ENCODE results near the gene EP300. TPM values are rescaled to one million over a fixed set of nuclear protein-coding genes. Genes with fewer than 3 reads are reported as not detected.
"Not testable (repeated sequence)": the region's sequence is repeated elsewhere in the genome, so short reads cannot be mapped to it uniquely, and the experiment has no call there.

EP300 gene
- 131 and 159 TPM in 2 replicates for total RNA-seq

GRCh38 chr22:41092023-41092817, at the start of gene EP300:
EP300 (plus strand) TSS chr22:41092592; CDS start chr22:41093005, 413 bp downstream.
- ChIA-PET CTCF (interaction anchor here (1.1 to 4.5 kb wide), 4 partner anchors 23 to 170 kb away, joined by 3 to 25 read pairs (median 6); partner anchors contain the start of gene RBX1), POLR2A (interaction anchor here (0.6 to 10.4 kb wide), 28 partner anchors 13 to 290 kb away, joined by 3 to 245 read pairs (median 6); partner anchors contain the start of genes RANGAP1, RBX1, ST13 and TEF)
- no peaks in the 10 kb centered on the region for H3K27me3 Mint-ChIP-seq
- peak within 1 kb of the TSS; percentile 98 for H3K4me3 Mint-ChIP-seq
- intact Hi-C loops (cut with micrococcal nuclease) = loop anchor here (2.0 to 10.0 kb wide), 4 partner anchors 15 to 353 kb away; partner anchors contain the start of genes TEF, TOB2 and ZC3H7B
- H3K4me1 Mint-ChIP-seq = peaks cover 42% of the 10 kb centered on the region
- peaks cover 25% of the 10 kb centered on the region for H3K36me3 Mint-ChIP-seq (ENCODE audit: low read depth)
- no peak for TF ChIP-seq CTCF (IDR thresholded peaks at IDR 0.05)
- H3K9me3 Mint-ChIP-seq = no peaks in the 10 kb centered on the region
- ATAC-seq (ENCODE audit: low read depth) (peak; percentile 47), DNase-seq (peak; percentile 79)
- peak within 1 kb of the TSS; percentile 99 for H3K27ac Mint-ChIP-seq

GRCh38 chr22:41043722-41044121, 48.7 kb upstream of the EP300 start:
- intact Hi-C loops (cut with micrococcal nuclease) = no loop called here
- Mint-ChIP-seq H3K9me3 (no peaks in the 10 kb centered on the region), H3K27me3 (no peaks in the 10 kb centered on the region), H3K4me1 (no peaks in the 10 kb centered on the region), H3K36me3 (ENCODE audit: low read depth) (no peaks in the 10 kb centered on the region), H3K4me3 (no peak overlapping the region), H3K27ac (no peak overlapping the region)
- no peak for TF ChIP-seq CTCF (IDR thresholded peaks at IDR 0.05)
- ChIA-PET CTCF (no interaction called here), POLR2A (interaction anchor here (1.1 kb wide), 1 partner anchor 21 kb away, joined by 9 read pairs; no protein-coding TSS in a partner anchor)
- no peak for ATAC-seq (ENCODE audit: low read depth)
- DNase-seq = no peak

GRCh38 chr22:41045575-41045974, 46.8 kb upstream of the EP300 start:
- ATAC-seq (ENCODE audit: low read depth); intact Hi-C loops (cut with micrococcal nuclease); H3K27ac Mint-ChIP-seq; H3K9me3 Mint-ChIP-seq; POLR2A ChIA-PET; H3K4me1 Mint-ChIP-seq; H3K36me3 Mint-ChIP-seq (ENCODE audit: low read depth); H3K4me3 Mint-ChIP-seq; H3K27me3 Mint-ChIP-seq; DNase-seq: not testable (repeated sequence)
- CTCF ChIA-PET = interaction anchor here (1.7 kb wide), 1 partner anchor 123 kb away, joined by 5 read pairs; no protein-coding TSS in a partner anchor

GRCh38 chr22:41047801-41048211, 44.6 kb upstream of the EP300 start:
- POLR2A ChIA-PET = interaction anchor here (1.5 kb wide), 1 partner anchor 26 kb away, joined by 4 read pairs; no protein-coding TSS in a partner anchor
- no peak for DNase-seq
- H3K4me1 Mint-ChIP-seq = no peaks in the 10 kb centered on the region
- no peak for TF ChIP-seq CTCF (IDR thresholded peaks at IDR 0.05)
- ATAC-seq (ENCODE audit: low read depth) = no peak
- no peaks in the 10 kb centered on the region for H3K36me3 Mint-ChIP-seq (ENCODE audit: low read depth)
- no peaks in the 10 kb centered on the region for H3K27me3 Mint-ChIP-seq
- intact Hi-C loops (cut with micrococcal nuclease) = no loop called here
- CTCF ChIA-PET = no interaction called here
- no peak overlapping the region for H3K4me3 Mint-ChIP-seq
- H3K9me3 Mint-ChIP-seq = no peaks in the 10 kb centered on the region
- no peak overlapping the region for H3K27ac Mint-ChIP-seq

- H3K36me3 Mint-ChIP-seq (ENCODE audit: low read depth); H3K4me1 Mint-ChIP-seq; CTCF ChIA-PET; intact Hi-C loops (cut with micrococcal nuclease); H3K9me3 Mint-ChIP-seq; H3K27ac Mint-ChIP-seq; H3K4me3 Mint-ChIP-seq; ATAC-seq (ENCODE audit: low read depth); DNase-seq; H3K27me3 Mint-ChIP-seq: not testable (repeated sequence)
- POLR2A ChIA-PET = interaction anchor here (1.5 kb wide), 1 partner anchor 20 kb away, joined by 6 read pairs; no protein-coding TSS in a partner anchor
These were observed 44.0 kb upstream of the EP300 start for GRCh38 chr22:41048345-41048744.
